Activated CD4-positive, alpha-beta T cell treated with anti-CD3 and anti-CD28 coated beads, Interleukin-2, Interleukin-6, amounts not matched to agents 100 ng/mL and 50 ng/mL, durations not matched to agents 16 hours and 8 hours (primary cell): ENCODE results near the gene FBXL7.

Experiments used
- DNase-seq: peaks from one replicate; pipeline ENCODE4 v3.0.0-alpha.2; 2020

The FBXL7 gene

GRCh38 chr5:15966651-15967050 is 466.7 kb downstream of the FBXL7 start:
- no peak for DNase-seq

DNA sequence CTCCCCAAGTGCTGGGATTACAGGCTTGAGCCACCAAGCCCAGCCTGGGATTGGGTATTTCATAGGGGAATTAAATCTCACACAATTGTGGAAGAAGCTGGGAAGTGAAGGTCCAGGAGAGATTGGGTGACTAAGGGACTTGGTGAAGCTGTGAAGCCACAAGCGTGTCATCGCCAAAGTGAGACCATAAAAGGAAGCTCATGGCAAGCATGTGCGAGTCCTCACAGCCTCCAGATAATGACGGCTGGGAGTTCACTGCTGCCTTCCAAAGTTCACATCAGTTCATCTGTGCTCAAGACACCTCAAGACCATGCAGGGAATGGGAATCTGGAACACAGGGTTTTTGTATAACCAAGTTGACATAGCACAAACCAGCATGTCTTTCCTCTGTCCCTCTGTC is 469.0 kb downstream of the FBXL7 start:
- no peak for DNase-seq

DNA sequence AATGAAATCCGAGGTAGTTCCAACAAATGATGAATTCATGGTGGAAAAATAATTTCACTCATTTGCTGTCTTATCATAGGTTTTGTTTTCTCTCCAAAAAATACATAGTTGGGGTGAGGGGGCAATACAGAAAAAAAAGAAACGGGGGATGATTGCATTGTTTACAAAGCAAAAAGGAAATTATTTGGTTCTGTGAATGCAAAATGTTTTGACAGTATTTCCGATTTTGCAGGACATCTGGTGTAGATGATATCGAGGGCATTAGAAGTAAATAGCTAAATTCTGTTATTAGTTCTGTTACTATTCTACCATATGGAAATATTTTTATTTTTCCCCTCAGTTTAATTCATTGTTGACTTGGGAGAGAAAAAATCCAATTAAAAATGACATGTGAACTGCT is 477.9 kb downstream of the FBXL7 start:
- DNase-seq = no peak

GRCh38 chr5:15980835-15981234 is 480.9 kb downstream of the FBXL7 start:
- DNase-seq = no peak

- DNase-seq = no peak
Observed at GRCh38 chr5:15983392-15983791, 483.4 kb downstream of the FBXL7 start.
